DMS53 treated with DMSO at 0.1 percent for 48 hours (cell line): ENCODE data around the gene GAP43.
"Not testable (repeated sequence)": the region's sequence is repeated elsewhere in the genome, so short reads cannot be mapped to it uniquely, and the experiment has no call there.

Experiments used
- DNase-seq: peaks from one replicate; lab custom pipeline; 2025; ENCODE audit not compliant: unreplicated experiment; lab: John Stamatoyannopoulos, UW

The GAP43 gene

GRCh38 chr3:115692887-115693524 lies 69.7 kb downstream of the GAP43 start:
- DNase-seq = peak; percentile 60

DNA sequence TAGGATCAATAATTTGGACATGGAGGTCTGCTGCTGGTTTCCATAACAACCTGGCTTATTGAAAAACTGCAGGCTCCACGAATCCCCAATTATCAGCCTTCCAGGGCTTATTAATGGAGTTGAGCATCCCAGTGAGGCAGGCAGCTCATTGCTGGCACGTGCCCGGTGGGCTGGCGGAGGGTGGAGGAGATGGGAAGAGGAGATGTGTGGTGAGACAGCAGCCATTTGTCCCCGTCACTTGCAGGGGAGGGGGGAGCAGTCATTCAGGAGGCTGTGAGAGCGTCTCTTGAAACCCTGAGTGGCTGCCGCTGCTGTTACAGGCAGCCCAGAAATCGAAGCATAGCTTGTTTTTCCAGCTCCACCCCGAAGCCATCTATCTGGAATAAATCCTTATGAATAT lies 70.6 kb downstream of the GAP43 start:
- no peak for DNase-seq

DNA sequence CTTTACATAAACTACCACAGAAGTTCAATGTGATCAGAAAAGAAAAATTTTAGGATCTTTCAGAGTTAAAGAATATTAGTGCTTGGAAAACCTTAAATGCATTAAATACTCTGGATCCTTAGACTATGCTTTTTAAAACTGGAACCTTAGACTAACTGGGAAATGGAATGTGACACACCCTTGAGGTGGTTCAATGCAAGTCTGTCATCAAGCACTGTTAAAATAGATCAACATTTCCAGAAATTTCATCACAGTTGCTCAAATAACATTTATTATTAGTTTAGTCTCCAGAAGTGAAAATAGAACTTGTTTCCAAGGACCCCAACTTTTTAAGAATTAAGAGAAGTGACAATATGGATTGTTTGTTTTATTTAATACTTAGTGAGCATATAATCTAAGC lies 71.8 kb downstream of the GAP43 start:
- no peak for DNase-seq

- DNase-seq = no peak
Measured at GRCh38 chr3:115697263-115698053, 74.1 kb downstream of the GAP43 start.

DNA sequence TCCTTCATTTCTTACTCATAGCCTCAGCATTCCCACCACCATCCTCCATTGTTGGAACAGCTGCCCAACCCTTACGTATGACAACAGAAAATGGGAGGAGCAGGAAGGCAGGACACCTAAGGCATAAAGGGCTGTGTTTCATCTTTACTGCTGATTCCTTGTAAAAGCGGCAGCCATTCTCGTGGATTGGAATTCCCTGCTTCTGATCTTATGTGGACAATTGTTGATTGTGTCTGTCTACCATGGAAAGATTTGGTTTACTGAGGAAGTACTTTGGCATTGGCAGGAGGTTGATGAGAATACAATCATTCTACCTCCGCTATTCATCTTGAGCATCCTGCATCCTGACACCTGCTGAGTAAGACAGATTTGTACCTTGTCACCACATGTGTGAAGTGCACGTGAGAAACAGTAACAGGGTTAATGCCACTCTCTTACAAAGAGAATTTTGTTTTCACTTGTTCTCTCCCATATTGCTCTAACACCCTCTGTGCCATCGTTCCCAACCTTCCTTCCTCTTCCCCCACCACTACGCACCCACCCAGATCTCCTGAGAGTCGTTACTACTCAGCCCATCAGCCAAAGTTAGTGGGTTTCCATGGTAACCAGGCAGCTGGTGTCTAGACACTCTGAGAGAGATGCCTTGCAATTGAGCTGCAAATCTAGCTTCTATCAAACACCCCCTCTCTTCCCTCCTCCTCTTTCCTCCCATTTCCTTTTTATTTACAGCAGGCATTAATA lies 75.7 kb downstream of the GAP43 start:
- DNase-seq = no peak

DNA sequence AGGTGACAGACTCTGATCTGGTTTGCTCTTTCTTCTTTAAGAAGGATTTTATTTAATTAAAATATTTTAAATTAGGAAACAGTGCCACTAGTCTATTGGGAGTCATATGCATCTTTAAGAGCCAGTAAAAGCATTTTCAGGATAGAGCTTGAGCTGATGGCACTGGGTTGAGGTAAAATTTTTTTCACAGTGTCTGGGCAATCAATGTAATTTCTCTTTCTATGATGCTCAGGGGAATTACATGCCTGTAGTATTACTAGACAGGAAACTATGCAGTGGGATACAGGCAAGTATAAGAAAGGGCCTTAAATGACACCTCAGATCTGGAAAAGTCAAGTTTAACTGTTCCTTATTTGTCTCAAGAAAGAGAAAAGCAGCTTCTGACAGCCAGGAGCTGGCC lies 76.4 kb downstream of the GAP43 start:
- no peak for DNase-seq

- no peak for DNase-seq
Measured at GRCh38 chr3:115702598-115702997, 79.3 kb downstream of the GAP43 start.

GRCh38 chr3:115704661-115705338 lies 81.5 kb downstream of the GAP43 start:
- peak; percentile 18 for DNase-seq

DNA sequence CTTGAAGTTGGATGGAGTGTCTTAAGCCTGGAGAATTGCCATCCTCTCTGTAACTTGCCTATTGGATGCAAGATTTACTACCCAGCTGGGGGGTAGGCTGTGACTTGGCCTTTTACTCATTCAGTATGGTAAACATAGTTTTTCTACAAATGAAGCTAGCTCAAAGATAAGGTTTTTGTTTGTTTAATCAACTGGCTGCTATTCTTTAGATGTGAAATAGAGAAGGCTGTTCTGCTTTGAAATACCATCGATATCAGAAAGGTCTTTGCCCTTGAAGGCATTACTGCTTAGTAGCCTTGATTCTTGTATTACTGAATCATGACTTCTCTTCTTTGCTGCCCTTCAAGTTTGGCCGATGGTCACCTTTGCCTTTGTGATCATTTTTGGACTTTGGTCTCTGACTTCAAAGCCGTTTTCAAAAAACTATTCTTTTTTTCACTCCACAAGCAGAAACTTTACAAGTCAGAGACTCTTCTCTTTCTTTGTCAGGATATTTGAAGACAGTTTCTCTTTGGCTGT lies 83.1 kb downstream of the GAP43 start:
- no peak for DNase-seq

DNA sequence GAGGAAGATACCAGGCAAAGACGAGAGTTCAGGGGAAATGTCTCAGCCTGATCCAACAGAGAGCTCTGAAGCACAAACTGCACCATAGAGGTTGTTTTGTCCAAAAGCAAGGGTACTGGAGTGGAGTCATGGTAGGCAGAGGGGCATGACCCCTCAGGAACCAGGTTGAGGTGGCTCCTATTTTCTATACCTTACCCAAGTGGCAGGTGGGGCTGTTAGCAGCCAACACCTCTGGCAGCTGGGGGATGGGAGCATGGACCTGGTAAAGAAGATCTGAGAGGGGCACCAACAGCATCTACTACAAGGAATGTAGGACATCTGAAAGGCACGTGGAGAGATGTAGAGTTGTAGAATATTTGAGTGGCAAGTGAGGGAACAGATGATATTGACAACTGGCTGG lies 85.2 kb downstream of the GAP43 start:
- no peak for DNase-seq

DNA sequence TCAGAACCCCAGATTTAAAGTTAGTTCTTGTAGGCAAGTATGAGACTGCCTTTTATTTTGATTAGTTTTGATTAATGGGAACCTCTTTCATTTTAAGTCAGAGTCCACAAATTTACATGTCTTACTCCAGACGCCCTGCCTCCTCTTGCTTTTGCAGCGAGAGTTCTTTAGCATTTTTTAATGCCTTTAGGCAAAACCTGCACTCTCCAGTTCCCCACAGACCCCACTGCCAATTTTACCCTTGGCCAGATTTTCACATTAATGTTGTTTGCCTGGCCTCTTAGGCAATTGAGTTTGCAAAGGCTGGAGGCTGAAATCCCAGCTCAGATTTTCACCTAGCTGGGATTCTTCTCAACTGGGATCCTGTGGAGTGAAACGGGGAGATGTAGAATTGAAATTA lies 85.8 kb downstream of the GAP43 start:
- no peak for DNase-seq

GRCh38 chr3:115709931-115710330 lies 86.6 kb downstream of the GAP43 start:
- no peak for DNase-seq

DNA sequence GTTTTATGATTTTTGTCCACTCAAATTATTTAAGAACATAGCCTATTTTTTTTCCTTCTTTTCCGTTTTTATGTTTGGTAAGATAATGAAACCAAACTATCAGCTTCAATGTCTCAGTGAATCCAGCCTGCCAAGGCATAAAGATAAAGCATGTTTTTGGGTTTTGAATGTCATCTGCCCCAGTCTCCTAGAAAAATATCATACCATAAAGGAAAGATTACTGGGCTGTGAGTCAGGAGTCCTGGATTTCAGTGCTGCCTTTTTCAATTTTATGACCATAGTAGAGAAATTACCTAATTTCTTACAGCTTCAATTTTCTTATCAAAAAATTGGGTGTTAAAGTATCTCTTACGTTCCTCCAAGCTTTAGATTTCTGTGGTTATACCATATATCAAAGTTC lies 87.5 kb downstream of the GAP43 start:
- DNase-seq = no peak

- no peak for DNase-seq
Measured at GRCh38 chr3:115712871-115713270, 89.6 kb downstream of the GAP43 start.

GRCh38 chr3:115713284-115713683 lies 90.0 kb downstream of the GAP43 start:
- DNase-seq = no peak

GRCh38 chr3:115715241-115715745 lies 92.0 kb downstream of the GAP43 start:
- DNase-seq = no peak

DNA sequence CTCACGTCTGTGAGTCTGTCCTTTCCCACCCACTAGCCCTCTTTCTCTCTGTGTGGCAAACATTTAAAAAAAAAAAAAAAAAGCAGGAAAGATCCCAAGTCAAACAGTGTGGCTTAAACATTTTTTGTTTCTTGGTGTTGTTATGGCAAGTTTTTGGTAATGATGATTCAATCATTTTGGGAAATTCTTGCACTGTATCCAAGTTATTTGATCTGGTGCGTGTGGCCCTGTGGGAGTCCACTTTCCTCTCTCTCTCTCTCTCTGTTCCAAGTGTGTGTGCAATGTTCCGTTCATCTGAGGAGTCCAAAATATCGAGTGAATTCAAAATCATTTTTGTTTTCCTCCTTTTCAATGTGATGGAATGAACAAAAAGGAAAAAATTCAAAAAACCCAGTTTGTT lies 97.7 kb downstream of the GAP43 start:
- DNase-seq = no peak

DNA sequence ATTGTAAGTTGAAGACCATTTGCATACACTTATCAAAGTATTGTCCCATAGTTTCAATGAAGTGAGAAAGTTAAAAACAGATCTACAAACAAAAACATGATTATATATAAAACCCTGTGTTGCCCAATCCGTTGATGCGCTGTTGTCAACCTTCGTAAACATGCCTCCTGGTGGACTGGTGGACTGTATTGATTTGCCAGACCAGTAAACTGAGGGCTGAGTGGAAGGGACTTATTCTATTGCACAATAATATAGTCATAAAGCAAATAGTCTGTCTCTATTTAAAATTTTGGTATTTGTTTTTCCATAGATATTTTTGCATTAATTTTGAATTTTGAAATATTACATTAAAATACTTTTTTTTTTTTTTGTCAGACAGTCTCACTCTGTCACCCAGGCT lies 102.5 kb downstream of the GAP43 start:
- DNase-seq = no peak

DNA sequence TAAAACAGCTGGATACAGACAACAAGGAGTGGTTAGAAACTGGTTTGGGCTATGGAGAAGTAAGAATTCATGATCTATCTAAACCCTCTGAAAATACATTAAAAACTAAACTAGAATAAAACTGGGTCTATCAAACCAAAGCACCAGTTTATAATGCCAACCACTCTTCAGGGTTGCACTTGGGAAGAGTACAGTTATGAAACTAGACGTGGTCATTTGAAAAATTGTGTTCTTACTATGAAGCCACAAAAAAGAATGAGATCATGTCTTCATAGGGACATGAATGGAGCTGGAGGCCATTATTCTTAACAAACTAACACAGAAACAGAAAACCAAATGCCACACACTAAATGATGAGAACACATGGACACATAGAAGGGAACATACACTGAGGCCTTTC lies 103.8 kb downstream of the GAP43 start:
- no peak for DNase-seq

- no peak for DNase-seq
Measured at GRCh38 chr3:115728013-115728412, 104.7 kb downstream of the GAP43 start.

GRCh38 chr3:115736341-115736740 lies 113.0 kb downstream of the GAP43 start:
- DNase-seq = not testable (repeated sequence)
